Daoy (cell line): ENCODE measurements around the gene STON1. TPM values are rescaled to one million over a fixed set of nuclear protein-coding genes. Genes with fewer than 3 reads are reported as not detected.
"Not testable (repeated sequence)": the region's sequence is repeated elsewhere in the genome, so short reads cannot be mapped to it uniquely, and the experiment has no call there.

Experiments
- DNase-seq: peaks from one replicate; pipeline ENCODE4 v3.0.0-alpha.2; 2015; ENCODE audit warnings: low read depth
- total RNA-seq: library from RNA; depleted of rRNA; stranded (reverse); fragments of >200 nt; shearing (Covaris generic); gene quantifications from 2 replicates; pipeline ENCODE4 v1.2.3, GENCODE V29; 2014

STON1 gene
- total RNA-seq, 1 experiment from 2014 or later: 3.3 TPM

GRCh38 chr2:48572816-48573215, 42.9 kb downstream of the STON1 start:
- no peak for DNase-seq

DNA sequence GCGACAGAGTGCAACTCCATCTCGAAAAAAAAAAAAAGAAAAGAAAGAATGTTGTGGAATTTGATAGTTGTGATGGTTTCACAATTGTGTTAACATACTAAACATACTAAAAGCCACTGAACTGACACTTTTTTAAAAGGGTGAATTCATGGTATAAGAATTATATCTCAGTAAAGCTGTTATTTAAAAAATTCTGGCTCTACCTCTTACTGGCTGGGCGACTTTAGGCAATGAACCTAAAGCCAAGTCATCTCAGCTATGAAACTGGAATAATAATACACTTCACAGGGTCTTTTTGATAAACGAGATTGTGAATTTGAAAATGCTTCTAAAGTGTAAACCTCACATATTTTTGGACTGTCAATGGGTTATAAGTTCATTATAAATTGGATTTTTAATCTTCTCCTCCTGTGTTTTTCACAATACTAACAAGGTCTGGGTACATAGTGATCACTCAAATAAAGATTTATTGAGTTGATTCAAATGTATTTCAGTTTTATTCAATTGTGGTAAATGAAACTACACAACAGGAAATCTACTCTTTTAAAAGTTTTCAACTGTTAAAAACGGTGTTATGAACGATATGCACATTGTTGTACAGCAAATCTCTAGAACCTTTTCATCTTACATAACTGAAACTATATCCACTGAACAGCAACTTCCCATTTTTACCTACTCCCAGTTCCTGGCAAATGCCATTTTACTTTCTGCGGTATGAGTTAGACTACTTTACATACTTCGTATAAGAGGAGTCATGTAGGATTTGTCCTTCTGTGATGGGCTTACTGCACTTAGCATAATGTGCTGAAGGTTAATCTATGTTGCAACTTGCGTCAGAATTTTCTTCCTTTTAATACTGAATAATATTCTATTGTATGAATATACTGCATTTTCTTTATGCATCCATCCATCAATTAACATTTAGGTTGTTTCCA, 44.7 kb downstream of the STON1 start:
- DNase-seq: no peak

DNA sequence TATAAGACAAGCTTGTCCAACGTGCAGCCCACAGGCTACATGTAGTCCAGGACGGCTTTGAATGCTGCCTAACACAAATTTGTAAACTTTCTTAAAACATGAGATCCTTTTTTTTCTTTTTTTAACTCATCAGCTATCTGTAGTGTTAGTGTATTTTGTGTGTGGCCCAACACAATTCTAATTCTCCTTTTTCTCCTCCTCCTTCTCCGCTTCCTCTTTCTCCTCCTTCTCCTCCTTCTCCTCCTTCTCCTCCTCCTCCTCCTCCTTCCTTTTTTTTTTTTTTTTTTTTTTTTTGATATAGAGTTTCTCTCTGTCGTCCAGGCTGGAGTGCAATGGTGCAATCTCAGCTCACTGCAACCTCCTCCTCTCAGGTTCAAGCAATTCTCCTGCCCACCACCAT, 48.4 kb downstream of the STON1 start:
- no peak for DNase-seq

DNA sequence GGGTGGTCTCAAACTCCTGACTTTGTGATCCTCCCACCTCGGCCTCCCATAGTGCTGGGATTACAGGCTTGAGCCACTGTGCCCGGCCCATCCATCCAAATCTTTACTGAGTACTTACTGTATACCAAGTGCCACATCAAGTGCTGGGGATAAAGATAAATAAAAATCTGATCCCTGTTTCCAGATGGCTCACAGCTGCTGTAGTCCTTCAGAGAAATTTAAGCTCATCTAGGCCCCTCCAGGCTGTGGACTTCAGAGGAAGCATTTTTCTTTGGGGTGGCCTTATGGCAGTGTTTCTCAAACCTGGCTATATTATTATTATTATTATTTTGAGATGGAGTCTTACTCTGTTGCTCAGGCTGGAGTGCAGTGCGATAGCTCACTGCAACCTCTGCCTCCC, 54.0 kb downstream of the STON1 start:
- DNase-seq: no peak

DNA sequence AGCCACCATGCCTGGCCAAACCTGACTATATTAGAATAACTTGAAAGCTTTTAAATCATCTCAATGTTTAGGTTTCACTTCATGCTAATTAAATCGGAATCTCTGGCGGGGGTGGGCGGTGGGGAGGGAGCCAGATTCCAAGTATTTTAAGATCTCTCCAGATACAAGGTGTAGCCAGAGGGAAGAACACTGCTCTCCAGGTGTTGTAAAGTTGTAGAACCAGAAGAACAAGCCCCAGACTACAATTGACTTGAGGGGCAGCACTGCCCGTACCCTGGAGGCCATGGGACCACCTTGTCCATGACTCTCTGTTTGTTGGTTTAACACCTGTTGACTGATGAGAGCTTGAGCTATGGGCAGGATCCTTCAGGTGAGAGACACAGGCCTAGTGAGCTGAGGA, 54.6 kb downstream of the STON1 start:
- no peak for DNase-seq

- DNase-seq: no peak
These were observed 56.5 kb downstream of the STON1 start for GRCh38 chr2:48586433-48586832.

DNA sequence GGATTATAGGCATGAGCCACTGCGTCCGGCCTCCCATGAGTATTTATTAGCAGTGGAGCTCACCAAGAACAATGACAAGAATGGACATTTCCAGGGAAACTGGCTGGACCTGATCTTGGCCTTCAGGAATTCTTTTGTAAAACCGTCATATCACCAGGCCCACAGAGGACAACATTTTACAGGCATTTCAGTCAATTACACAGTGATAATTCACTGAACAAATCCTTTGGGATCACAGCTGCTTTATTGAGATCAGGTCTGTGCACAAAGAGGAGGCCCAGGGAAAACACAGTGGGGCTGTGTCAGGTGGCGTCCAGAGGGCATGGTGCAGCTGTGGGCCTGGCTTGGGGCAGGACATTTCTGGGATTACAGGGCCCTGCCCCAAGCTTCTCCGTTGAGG, 57.6 kb downstream of the STON1 start:
- DNase-seq: no peak

DNA sequence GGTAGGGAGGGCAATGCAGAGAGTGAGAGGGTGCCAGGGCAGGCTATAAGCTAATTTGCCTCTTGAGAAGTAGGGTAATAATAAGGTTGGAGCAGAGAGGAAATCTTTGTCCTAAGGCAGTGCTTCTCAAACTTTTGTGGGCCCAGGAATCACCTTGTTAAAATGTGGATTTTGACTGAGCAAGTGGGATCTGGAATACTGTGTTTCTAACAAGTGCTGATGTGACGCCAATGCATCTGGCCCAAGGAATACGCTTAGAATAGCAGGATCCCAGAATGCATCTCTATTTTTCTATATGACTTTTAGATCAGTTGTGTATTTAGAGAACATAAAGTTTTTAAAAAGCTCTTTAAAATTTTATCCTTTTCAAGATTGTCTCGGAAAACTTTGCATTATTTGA, 58.0 kb downstream of the STON1 start:
- no peak for DNase-seq

DNA sequence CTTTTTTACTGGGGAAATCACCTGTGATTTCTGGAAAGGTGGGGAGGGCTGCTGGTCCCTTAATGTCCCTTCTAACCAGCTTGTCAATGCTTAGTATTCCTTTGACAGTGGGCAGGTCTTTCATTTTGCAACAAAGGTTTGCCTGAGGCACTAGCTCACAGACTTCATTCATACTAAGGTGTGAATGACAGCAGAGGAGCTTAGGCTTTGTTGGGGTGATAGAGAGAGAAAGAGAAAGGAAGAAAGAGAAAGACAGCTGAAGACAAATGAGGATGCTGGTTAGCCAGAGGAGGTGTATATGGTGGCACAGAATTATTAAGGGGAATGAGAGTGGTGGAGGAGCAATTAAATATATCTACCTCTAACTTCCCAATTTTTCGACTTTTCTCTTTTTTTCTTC, 58.8 kb downstream of the STON1 start:
- no peak for DNase-seq

GRCh38 chr2:48589170-48589767, 59.3 kb downstream of the STON1 start:
- peak; percentile 39 for DNase-seq

DNA sequence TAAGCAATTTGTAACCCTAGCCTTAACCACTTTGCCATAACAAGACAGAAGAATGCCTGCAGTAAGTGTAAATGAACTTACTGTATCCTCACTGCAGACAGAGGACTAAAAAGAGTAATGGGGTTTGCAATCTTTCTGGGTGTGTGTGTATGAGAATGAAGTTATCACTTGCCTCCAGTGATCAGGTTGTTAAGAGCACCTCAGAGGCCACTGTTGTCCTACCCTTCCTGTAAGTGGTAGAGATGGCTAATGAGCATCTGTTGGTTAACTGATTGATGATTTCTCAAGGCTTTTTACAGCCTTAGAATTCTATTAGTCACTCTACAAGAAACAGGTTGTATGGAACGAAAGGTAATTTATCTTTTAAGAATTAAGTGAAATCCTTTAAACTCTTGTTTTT, 60.1 kb downstream of the STON1 start:
- DNase-seq: no peak

DNA sequence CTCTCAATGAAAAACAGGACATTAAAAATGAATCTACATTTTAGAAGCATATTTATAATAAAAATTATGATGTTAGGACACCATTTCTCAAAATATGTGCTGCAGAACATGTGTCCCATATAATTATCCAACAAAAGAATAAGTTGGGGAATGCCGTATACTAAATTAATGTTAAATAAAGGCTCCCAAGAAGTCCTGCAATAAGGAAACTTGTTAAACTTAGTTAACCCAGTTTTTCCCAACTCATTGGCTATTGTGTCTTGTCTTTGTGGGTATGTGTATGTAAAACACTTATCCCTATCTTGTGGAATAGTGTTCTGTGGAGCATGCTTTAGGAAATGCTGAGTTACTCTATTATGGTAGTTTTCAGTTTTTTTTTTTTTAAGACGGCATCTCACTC, 62.1 kb downstream of the STON1 start:
- DNase-seq: no peak

DNA sequence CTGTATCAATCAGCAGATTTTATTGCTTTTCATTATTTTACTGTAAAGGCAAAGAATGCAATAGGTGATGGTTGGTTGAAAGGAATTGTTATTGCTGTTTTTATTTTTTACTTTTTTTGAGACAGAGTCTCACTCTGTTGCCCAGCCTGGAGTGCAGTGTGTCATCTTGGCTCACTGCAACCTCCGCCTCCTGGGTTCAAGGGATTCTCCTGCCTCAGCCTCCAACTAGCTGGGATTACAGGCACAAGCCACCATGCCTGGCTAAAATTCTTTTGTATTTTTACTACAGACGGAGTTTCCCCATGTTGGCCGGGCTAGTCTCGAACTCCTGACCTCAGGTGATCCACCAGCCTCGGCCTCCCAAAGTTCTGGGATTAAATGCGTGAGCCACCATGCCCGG, 66.8 kb downstream of the STON1 start:
- DNase-seq: not testable (repeated sequence)

DNA sequence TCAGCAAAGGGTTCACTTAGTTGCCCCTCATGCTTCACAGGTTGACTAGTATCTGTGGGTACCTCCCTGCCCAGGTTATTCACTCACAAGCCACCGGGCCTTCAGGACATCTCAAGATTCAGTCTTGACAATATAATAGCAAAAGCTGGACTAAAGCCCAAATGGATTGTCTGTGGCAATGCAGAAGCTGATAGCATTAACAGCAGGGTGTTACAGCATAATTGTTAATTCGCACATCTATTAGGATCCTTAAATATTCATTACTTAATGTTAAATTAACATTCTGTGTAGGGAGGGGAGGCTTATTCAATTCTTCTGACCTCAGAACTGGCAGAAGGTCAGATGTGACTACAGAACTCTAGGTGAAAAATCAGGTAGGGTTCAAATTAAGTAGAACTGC, 67.5 kb downstream of the STON1 start:
- no peak for DNase-seq

DNA sequence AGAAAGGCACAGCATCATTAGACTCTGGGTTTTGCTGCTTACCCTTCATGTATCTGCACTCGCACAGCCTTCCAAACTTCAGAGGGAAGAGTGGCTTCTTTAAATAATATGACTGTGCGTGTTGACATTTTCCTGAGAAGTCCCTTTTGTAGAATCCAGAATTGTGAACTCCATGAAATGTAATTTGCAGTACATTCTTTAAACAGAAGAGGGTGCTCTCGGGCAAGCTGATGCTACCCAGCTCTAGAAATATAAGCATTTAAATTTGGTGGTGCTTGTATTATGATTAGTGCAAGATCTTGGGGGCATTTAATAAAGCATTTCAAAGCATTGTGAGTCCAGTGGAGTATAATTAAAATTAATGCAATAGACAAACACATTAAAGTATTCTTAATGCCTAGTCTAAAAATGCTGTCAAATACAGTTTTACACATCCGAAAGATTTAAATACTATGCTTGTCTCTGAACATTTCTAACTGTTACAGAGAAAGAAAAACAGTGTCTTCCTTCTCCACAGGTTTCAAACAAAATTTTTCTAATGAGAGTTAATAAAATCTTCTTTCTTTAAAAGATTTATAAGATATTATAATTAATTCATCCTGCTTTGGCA, 70.4 kb downstream of the STON1 start:
- DNase-seq: peak; percentile 20

DNA sequence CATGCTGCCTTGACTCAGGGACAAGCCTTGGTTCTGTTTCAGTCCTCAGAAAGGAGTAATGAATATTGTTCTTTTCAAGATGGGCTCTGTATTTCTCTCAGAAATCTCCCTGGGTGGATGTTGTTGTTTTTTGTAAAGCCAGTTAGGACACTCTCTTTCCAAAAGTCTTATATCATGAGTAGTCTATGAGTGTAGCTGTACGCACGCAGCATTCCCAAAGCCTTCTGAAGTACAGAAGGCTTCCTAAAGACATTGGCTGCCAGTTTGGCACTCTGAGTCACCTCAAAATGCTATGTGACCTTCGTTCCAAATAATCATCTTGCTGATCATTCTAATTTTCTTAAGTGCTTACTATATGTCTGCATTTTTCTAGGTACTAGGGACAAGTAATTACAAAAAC, 71.0 kb downstream of the STON1 start:
- peak; percentile 9 for DNase-seq

DNA sequence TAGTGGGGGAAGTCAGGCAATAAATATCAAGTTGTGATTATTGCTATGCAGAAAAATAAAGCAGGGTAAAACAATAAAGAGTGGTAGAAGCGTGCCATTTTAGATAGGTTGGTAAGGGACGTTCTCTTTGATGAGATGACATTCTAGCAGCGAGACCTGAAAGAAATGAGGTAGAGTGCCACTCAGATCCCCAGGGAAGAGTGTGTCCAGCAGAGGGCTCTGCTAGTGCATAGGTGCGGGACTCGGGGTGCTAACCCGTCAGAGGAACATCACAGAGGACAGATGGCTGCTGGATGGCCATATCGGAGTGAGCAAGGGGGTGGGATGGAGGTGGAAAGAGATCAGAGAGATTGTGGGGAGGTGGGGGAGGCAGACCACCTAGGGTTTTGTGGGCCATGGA, 71.4 kb downstream of the STON1 start:
- DNase-seq: peak; percentile 23

- DNase-seq: no peak
These were observed 75.7 kb downstream of the STON1 start for GRCh38 chr2:48605482-48606175.

GRCh38 chr2:48607307-48608014, 77.5 kb downstream of the STON1 start:
- DNase-seq: peak; percentile 67

- no peak for DNase-seq
These were observed 83.3 kb downstream of the STON1 start for GRCh38 chr2:48613211-48613610.

DNA sequence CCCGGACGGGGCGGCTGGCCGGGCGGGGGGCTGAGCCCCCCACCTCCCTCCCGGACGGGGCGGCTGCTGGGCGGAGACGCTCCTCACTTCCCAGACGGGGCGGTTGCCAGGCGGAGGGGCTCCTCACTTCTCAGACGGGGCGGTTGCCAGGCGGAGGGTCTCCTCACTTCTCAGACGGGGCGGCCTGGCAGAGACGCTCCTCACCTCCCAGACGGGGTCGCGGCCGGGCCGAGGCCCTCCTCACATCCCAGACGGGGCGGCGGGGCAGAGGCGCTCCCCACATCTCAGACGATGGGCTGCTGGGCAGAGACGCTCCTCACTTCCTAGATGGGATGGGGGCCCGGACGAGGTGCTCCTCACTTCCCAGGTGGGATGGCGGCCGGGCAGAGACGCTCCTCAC, 84.6 kb downstream of the STON1 start:
- DNase-seq: not testable (repeated sequence)

- DNase-seq: peak; percentile 4
These were observed 87.7 kb downstream of the STON1 start, which contains the start of gene GTF2A1L for GRCh38 chr2:48617618-48618017. TSS of gene GTF2A1L (plus strand) at chr2:48617856. CDS start at chr2:48617875, 19 bp downstream.
